ENCODE data around the gene CEP112. TPM values are rescaled to one million over a fixed set of nuclear protein-coding genes. Genes with fewer than 3 reads are reported as not detected.

The CEP112 gene
- total and polyA plus RNA-seq, 4 donors: 1.1 to 4.9 (median 1.4) TPM

GRCh38 chr17:65759532-65759931 is 432.4 kb downstream of the CEP112 start:
- Histone ChIP-seq H3K27me3 (ENCODE audit: control insufficient read depth in 4 of 4, insufficient read depth in 4 of 4, low read length in 3 of 4) (no peaks in the 10 kb centered on the region), H3K27ac (ENCODE audit: low read depth in 1 of 2, low read length in 2 of 2) (no peak overlapping the region), H3K9ac (ENCODE audit: low read depth in 1 of 2, low read length in 2 of 2) (no peak overlapping the region), H3K4me3 (ENCODE audit: low read depth in 1 of 3, low read length in 3 of 3) (no peak overlapping the region), H3K4me1 (ENCODE audit: control insufficient read depth in 4 of 4, insufficient read depth in 4 of 4, low read length in 3 of 4) (no peaks in the 10 kb centered on the region), H3K9me3 (ENCODE audit: control insufficient read depth in 4 of 4, low read length in 3 of 4) (no peaks in the 10 kb centered on the region), H3K36me3 (ENCODE audit: control insufficient read depth in 4 of 4, insufficient read depth in 3 of 4, low read depth in 1 of 4, low read length in 3 of 4) (no peaks in the 10 kb centered on the region)
- no peak for DNase-seq (ENCODE audit: low spot score)
- TF ChIP-seq, protein P1, sequence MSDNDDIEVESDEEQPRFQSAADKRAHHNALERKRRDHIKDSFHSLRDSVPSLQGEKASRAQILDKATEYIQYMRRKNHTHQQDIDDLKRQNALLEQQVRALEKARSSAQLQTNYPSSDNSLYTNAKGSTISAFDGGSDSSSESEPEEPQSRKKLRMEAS (IDR thresholded peaks at IDR 0.05): no peak
- TF ChIP-seq GABPA (IDR thresholded peaks at IDR 0.05 in 1 of 2, conservative IDR thresholded peaks at IDR 0.05 in 1 of 2) (no peak), YY1 (IDR thresholded peaks at IDR 0.05) (no peak), FOXA2 (IDR thresholded peaks at IDR 0.05) (no peak), HNF4G (IDR thresholded peaks at IDR 0.05) (no peak), CTCF (IDR thresholded peaks at IDR 0.05; ENCODE audit: low read depth, low read length, missing input control) (no peak), ZBTB33 (IDR thresholded peaks at IDR 0.05) (no peak), HNF4A (conservative IDR thresholded peaks at IDR 0.05) (no peak)
- TF ChIP-seq, protein P2, sequence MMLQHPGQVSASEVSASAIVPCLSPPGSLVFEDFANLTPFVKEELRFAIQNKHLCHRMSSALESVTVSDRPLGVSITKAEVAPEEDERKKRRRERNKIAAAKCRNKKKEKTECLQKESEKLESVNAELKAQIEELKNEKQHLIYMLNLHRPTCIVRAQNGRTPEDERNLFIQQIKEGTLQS (IDR thresholded peaks at IDR 0.05): no peak
- WGBS: 94% methylated on average over 4 of the region's 4 CpGs

DNA sequence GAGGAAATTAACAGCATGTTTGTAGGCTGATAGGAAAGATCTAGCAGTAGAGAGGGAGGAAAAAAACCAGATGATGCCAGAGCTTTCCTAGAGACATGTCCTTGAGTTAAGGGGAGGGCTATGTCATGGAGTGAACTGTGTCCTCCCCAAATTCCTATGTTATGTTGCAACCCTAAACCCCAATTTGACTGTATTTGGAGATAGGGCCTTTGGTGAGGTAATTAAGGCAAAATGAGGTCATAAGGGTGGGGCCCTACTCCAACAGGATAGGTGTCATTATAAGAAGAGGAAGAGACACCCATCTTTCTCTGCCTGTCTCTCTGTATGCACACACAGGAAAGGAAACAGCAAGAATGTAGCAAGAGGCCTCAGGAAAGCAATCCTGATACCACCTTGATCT is 435.2 kb downstream of the CEP112 start:
- Histone ChIP-seq H3K27ac (ENCODE audit: low read depth in 1 of 2, low read length in 2 of 2) (no peak overlapping the region), H3K9me3 (ENCODE audit: control insufficient read depth in 4 of 4, low read length in 3 of 4) (no peaks in the 10 kb centered on the region), H3K27me3 (ENCODE audit: control insufficient read depth in 4 of 4, insufficient read depth in 4 of 4, low read length in 3 of 4) (no peaks in the 10 kb centered on the region), H3K4me3 (ENCODE audit: low read depth in 1 of 3, low read length in 3 of 3) (no peak overlapping the region), H3K36me3 (ENCODE audit: control insufficient read depth in 4 of 4, insufficient read depth in 3 of 4, low read depth in 1 of 4, low read length in 3 of 4) (no peaks in the 10 kb centered on the region), H3K4me1 (ENCODE audit: control insufficient read depth in 4 of 4, insufficient read depth in 4 of 4, low read length in 3 of 4) (no peaks in the 10 kb centered on the region), H3K9ac (ENCODE audit: low read depth in 1 of 2, low read length in 2 of 2) (no peak overlapping the region)
- TF ChIP-seq RXRA (IDR thresholded peaks at IDR 0.05) (no peak), YY1 (IDR thresholded peaks at IDR 0.05) (no peak)
- TF ChIP-seq, protein P2 (IDR thresholded peaks at IDR 0.05): no peak
- DNase-seq (ENCODE audit: low spot score): no peak

DNA sequence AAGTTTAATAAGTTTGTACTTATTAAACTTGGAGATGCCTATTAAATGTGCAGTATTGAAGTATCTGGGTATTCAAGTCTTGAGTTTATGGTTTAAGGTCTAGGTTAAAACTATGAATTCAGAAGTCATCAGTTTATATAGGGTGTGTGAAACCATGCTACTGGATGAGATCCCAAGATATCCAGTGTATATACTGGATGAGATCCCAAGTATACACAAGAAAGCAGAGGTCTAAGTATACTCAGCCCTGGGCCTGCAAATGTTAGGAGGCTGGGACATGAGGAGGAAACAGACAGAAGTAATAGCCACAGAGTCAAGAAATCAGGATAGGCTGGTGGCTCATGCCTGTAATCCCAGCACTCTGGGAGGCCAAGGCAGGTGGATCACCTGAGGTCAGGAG is 436.1 kb downstream of the CEP112 start:
- no peak for TF ChIP-seq JUND (IDR thresholded peaks at IDR 0.05)
- TF ChIP-seq, protein P2 (IDR thresholded peaks at IDR 0.05): no peak
- no peak for TF ChIP-seq SP1 (IDR thresholded peaks at IDR 0.05)
- TF ChIP-seq TAF1 (conservative IDR thresholded peaks at IDR 0.05): no peak
- no peak for TF ChIP-seq REST (IDR thresholded peaks at IDR 0.05)
- TF ChIP-seq FOXA1 (IDR thresholded peaks at IDR 0.05): no peak
- TF ChIP-seq RXRA (IDR thresholded peaks at IDR 0.05): no peak
- TF ChIP-seq, protein P1 (IDR thresholded peaks at IDR 0.05): no peak
- TF ChIP-seq CTCF (IDR thresholded peaks at IDR 0.05; ENCODE audit: low read depth, low read length, missing input control): no peak
- TF ChIP-seq FOXA2 (IDR thresholded peaks at IDR 0.05): no peak
- TF ChIP-seq NR2F2 (IDR thresholded peaks at IDR 0.05): no peak
- H3K36me3 ChIP-seq (ENCODE audit: control insufficient read depth in 4 of 4, insufficient read depth in 3 of 4, low read depth in 1 of 4, low read length in 3 of 4): no peaks in the 10 kb centered on the region
- no peak overlapping the region for H3K4me3 ChIP-seq (ENCODE audit: low read depth in 1 of 3, low read length in 3 of 3)
- H3K4me1 ChIP-seq (ENCODE audit: control insufficient read depth in 4 of 4, insufficient read depth in 4 of 4, low read length in 3 of 4): peaks cover 0 to 3% (median 0%) of the 10 kb centered on the region in 4 donors
- H3K9me3 ChIP-seq (ENCODE audit: control insufficient read depth in 4 of 4, low read length in 3 of 4): no peaks in the 10 kb centered on the region
- H3K27me3 ChIP-seq (ENCODE audit: control insufficient read depth in 4 of 4, insufficient read depth in 4 of 4, low read length in 3 of 4): no peaks in the 10 kb centered on the region
- H3K9ac ChIP-seq (ENCODE audit: low read depth in 1 of 2, low read length in 2 of 2): no peak overlapping the region
- DNase-seq (ENCODE audit: low spot score): no peak
- no peak overlapping the region for H3K27ac ChIP-seq (ENCODE audit: low read depth in 1 of 2, low read length in 2 of 2)

All from liver (tissue), 9 donors.